Measurements from ENCODE around the gene SLITRK4.

SLITRK4 gene

DNA sequence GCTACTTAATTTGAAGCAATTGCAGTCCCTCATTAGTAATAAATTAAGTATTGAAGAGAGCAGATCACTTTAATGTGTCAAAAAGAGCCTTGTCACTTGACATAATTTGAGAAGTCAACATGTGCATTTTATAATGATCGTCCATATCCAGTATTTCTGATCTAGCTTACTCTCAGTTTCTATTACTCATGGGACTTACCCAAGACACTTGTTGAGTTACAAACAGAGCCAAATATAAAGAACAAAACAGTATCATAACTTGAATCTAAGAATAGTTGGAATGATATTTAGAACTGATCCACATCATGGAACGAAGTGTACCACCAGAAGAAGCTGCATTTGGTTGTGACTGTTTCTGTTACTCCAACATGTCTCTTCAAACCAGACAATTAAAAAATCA is 54.7 kb downstream of the SLITRK4 start:
- in situ Hi-C loops (cut with HindIII; ENCODE audit: low sequenced_read_pairs): no loop called here
- no peak for DNase-seq (ENCODE audit: low read depth, low spot score)
- H3K4me3 ChIP-seq (ENCODE audit: low read depth, low read length): no peak overlapping the region
- TF ChIP-seq, protein P1, sequence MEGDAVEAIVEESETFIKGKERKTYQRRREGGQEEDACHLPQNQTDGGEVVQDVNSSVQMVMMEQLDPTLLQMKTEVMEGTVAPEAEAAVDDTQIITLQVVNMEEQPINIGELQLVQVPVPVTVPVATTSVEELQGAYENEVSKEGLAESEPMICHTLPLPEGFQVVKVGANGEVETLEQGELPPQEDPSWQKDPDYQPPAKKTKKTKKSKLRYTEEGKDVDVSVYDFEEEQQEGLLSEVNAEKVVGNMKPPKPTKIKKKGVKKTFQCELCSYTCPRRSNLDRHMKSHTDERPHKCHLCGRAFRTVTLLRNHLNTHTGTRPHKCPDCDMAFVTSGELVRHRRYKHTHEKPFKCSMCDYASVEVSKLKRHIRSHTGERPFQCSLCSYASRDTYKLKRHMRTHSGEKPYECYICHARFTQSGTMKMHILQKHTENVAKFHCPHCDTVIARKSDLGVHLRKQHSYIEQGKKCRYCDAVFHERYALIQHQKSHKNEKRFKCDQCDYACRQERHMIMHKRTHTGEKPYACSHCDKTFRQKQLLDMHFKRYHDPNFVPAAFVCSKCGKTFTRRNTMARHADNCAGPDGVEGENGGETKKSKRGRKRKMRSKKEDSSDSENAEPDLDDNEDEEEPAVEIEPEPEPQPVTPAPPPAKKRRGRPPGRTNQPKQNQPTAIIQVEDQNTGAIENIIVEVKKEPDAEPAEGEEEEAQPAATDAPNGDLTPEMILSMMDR (IDR thresholded peaks at IDR 0.05; ENCODE audit: low read depth, low read length): no peak

- TF ChIP-seq, protein P1 (IDR thresholded peaks at IDR 0.05; ENCODE audit: low read depth, low read length): no peak
- no peak overlapping the region for H3K4me3 ChIP-seq (ENCODE audit: low read depth, low read length)
- in situ Hi-C loops (cut with HindIII; ENCODE audit: low sequenced_read_pairs): no loop called here
- no peak for DNase-seq (ENCODE audit: low read depth, low spot score)
Measured at GRCh38 chrX:143580266-143580665, 55.6 kb downstream of the SLITRK4 start.
